Astrocyte (in vitro differentiated cells and primary cell): Measurements from ENCODE around the gene SPSB2. TPM values are rescaled to one million over a fixed set of nuclear protein-coding genes. Genes with fewer than 3 reads are reported as not detected.

Experiments used
- DNase-seq: peaks from one replicate; pipeline ENCODE4 v3.0.0-alpha.2; 2010; ENCODE audit warnings: low read depth
- FAIRE-seq: peaks from 2 replicates; lab custom pipeline; 2011; peaks lifted over from hg19 to GRCh38; lab: Jason Lieb, UNC
- H2AFZ ChIP-seq: 2 replicates; pipeline ENCODE4 v1.6.0; 2012; ENCODE audit warnings: low read depth, low read length, inconsistent platforms
- H3K27ac ChIP-seq: 2 replicates; pipeline ENCODE4 v1.5.1; 2011; ENCODE audit warnings: low read depth, low read length, inconsistent platforms
- H3K27me3 ChIP-seq: 2 replicates; pipeline ENCODE4 v1.6.0; 2011; ENCODE audit warnings: low read length, inconsistent platforms; ENCODE audit not compliant: insufficient read depth
- H3K36me3 ChIP-seq: 2 replicates; pipeline ENCODE4 v1.5.1; 2011; ENCODE audit warnings: low read length, inconsistent platforms; ENCODE audit not compliant: insufficient read depth
- H3K4me1 ChIP-seq: 2 replicates; pipeline ENCODE4 v1.5.1; 2011; ENCODE audit warnings: low read length, inconsistent platforms; ENCODE audit not compliant: insufficient read depth
- H3K4me2 ChIP-seq: 2 replicates; pipeline ENCODE4 v1.6.0; 2012; ENCODE audit warnings: low read length, inconsistent platforms
- H3K4me3 ChIP-seq: 2 replicates; pipeline ENCODE4 v1.5.1; 2011; ENCODE audit warnings: low read depth, mild to moderate bottlenecking, low read length, inconsistent platforms; ENCODE audit not compliant: insufficient read depth
- H3K79me2 ChIP-seq: 2 replicates; pipeline ENCODE4 v1.6.0; 2012; ENCODE audit warnings: mild to moderate bottlenecking, low read length, inconsistent platforms; ENCODE audit not compliant: insufficient read depth
- H3K9ac ChIP-seq: 2 replicates; pipeline ENCODE4 v1.6.0; 2012; ENCODE audit warnings: mild to moderate bottlenecking, low read length, inconsistent platforms
- H3K9me3 ChIP-seq: 2 replicates; pipeline ENCODE4 v1.5.1; 2012; ENCODE audit warnings: low read depth, mild to moderate bottlenecking, low read length, inconsistent platforms; ENCODE audit not compliant: insufficient read depth
- H4K20me1 ChIP-seq: 2 replicates; pipeline ENCODE4 v1.6.0; 2012; ENCODE audit warnings: low read length, inconsistent platforms; ENCODE audit not compliant: insufficient read depth
- H3K27ac Mint-ChIP-seq: one replicate; pipeline ENCODE4 v1.8.0; 2021; ENCODE audit warnings: mild to moderate bottlenecking, mixed read lengths; ENCODE audit not compliant: unreplicated experiment
- H3K27me3 Mint-ChIP-seq: one replicate; pipeline ENCODE4 v1.8.0; 2021; ENCODE audit warnings: low read depth, mixed read lengths; ENCODE audit not compliant: unreplicated experiment
- H3K36me3 Mint-ChIP-seq: one replicate; pipeline ENCODE4 v1.8.0; 2021; ENCODE audit warnings: low read depth, mixed read lengths; ENCODE audit not compliant: unreplicated experiment
- H3K4me1 Mint-ChIP-seq: one replicate; pipeline ENCODE4 v1.8.0; 2021; ENCODE audit warnings: low read depth, mixed read lengths; ENCODE audit not compliant: unreplicated experiment
- H3K4me3 Mint-ChIP-seq: one replicate; pipeline ENCODE4 v1.8.0; 2021; ENCODE audit warnings: mild to moderate bottlenecking, moderate library complexity, mixed read lengths; ENCODE audit not compliant: unreplicated experiment
- H3K9me3 Mint-ChIP-seq: one replicate; pipeline ENCODE4 v1.8.0; 2021; ENCODE audit warnings: mild to moderate bottlenecking, mixed read lengths; ENCODE audit not compliant: unreplicated experiment
- EZH2 ChIP-seq: IDR thresholded peaks from 2 replicates; pipeline ENCODE4 v1.6.1; 2012; ENCODE audit warnings: mild to moderate bottlenecking, low read length, inconsistent platforms; ENCODE audit not compliant: insufficient read depth
- total RNA-seq: library from RNA; stranded (reverse); gene quantifications from 2 replicates; pipeline ENCODE4 v1.2.1, GENCODE V29; 2021
- TF ChIP-seq, protein P1 (sequence below): IDR thresholded peaks from 2 replicates; pipeline ENCODE4 v1.5.1; 2011; ENCODE audit warnings: low read depth, mild to moderate bottlenecking, inconsistent platforms, low read length, moderate library complexity; ENCODE audit not compliant: insufficient read depth

Gene SPSB2
- total RNA-seq, 1 donor from 2014 or later: 4.9 TPM

DNA sequence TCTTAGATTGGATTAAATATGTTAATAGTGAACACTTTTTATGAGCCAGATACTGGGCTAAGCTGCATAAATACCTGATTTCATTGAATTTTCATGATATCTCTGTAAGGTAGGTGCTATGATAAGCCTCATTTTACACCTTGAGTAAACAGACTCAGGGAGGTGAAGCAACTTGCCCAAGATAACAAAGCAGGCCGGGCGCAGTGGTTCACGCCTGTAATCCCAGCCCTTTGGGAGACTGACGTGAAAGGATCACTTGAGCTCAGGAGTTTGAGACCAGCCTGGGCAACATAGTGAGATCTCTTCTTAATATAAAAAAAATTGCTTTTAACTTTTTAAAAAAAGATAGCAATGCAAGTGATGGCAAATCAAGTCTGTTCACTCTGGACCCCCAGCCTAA is 31.0 kb downstream of the SPSB2 start:
- no peak overlapping the region for H3K4me3 Mint-ChIP-seq
- Histone ChIP-seq H2AFZ (no peak overlapping the region), H3K9ac (no peak overlapping the region), H3K36me3 (peaks cover 38% of the 10 kb centered on the region), H3K79me2 (peaks cover 8% of the 10 kb centered on the region), H3K4me1 (no peaks in the 10 kb centered on the region), H3K9me3 (no peaks in the 10 kb centered on the region), H3K4me2 (no peak overlapping the region), H3K27ac (no peak overlapping the region), H3K27me3 (no peaks in the 10 kb centered on the region), H4K20me1 (peaks cover 25% of the 10 kb centered on the region), H3K4me3 (no peak overlapping the region)
- H3K27me3 Mint-ChIP-seq: no peaks in the 10 kb centered on the region
- H3K36me3 Mint-ChIP-seq: peaks cover 16% of the 10 kb centered on the region
- no peak for FAIRE-seq
- no peak for DNase-seq
- no peak overlapping the region for H3K27ac Mint-ChIP-seq
- TF ChIP-seq, protein P1, sequence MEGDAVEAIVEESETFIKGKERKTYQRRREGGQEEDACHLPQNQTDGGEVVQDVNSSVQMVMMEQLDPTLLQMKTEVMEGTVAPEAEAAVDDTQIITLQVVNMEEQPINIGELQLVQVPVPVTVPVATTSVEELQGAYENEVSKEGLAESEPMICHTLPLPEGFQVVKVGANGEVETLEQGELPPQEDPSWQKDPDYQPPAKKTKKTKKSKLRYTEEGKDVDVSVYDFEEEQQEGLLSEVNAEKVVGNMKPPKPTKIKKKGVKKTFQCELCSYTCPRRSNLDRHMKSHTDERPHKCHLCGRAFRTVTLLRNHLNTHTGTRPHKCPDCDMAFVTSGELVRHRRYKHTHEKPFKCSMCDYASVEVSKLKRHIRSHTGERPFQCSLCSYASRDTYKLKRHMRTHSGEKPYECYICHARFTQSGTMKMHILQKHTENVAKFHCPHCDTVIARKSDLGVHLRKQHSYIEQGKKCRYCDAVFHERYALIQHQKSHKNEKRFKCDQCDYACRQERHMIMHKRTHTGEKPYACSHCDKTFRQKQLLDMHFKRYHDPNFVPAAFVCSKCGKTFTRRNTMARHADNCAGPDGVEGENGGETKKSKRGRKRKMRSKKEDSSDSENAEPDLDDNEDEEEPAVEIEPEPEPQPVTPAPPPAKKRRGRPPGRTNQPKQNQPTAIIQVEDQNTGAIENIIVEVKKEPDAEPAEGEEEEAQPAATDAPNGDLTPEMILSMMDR: no peak
- no peak for TF ChIP-seq EZH2
- H3K9me3 Mint-ChIP-seq: no peaks in the 10 kb centered on the region
- H3K4me1 Mint-ChIP-seq: no peaks in the 10 kb centered on the region

- Mint-ChIP-seq H3K9me3 (no peaks in the 10 kb centered on the region), H3K36me3 (peaks cover 12% of the 10 kb centered on the region)
- H3K27ac ChIP-seq: no peak within 1 kb of the TSS
Observed at GRCh38 chr12:6840761-6841515, 32.2 kb downstream of the SPSB2 start, which contains the start of gene GNB3. GNB3 (plus strand) TSS chr12:6840925; CDS start chr12:6841288, 363 bp downstream.

More at GRCh38 chr12:6840761-6841515, 32.2 kb downstream of the SPSB2 start, which contains the start of gene GNB3:
- no peak within 1 kb of the TSS for H3K4me3 ChIP-seq
- H3K36me3 ChIP-seq: peaks cover 37% of the 10 kb centered on the region
- H3K27ac Mint-ChIP-seq: no peak within 1 kb of the TSS
- no peak within 1 kb of the TSS for H3K4me3 Mint-ChIP-seq
- FAIRE-seq (no peak), DNase-seq (no peak)
- no peaks in the 10 kb centered on the region for H3K4me1 ChIP-seq
- peaks cover under 1% of the 10 kb centered on the region for H3K79me2 ChIP-seq
- H3K9me3 ChIP-seq: no peaks in the 10 kb centered on the region
- H3K4me1 Mint-ChIP-seq: no peaks in the 10 kb centered on the region
- H3K27me3 Mint-ChIP-seq: no peaks in the 10 kb centered on the region
- no peaks in the 10 kb centered on the region for H3K27me3 ChIP-seq
- peaks cover 20% of the 10 kb centered on the region for H4K20me1 ChIP-seq
- H3K9ac ChIP-seq: no peak within 1 kb of the TSS
- TF ChIP-seq EZH2: no peak
- TF ChIP-seq, protein P1: no peak
- no peak within 1 kb of the TSS for H2AFZ ChIP-seq
- H3K4me2 ChIP-seq: no peak within 1 kb of the TSS
